HepG2 (cell line): ENCODE results near the gene UCN. TPM values are rescaled to one million over a fixed set of nuclear protein-coding genes. Genes with fewer than 3 reads are reported as not detected.

ENCODE experiments used
- HNRNPK ChIP-seq: fragments of 200-400 bp; formaldehyde crosslinking; IDR thresholded peaks from 2 replicates; pipeline ENCODE4 v1.6.1; 2018; ENCODE audit warnings: low read length, low read depth, moderate library complexity, mild to moderate bottlenecking; ENCODE audit not compliant: poor library complexity, severe bottlenecking
- KDM2A ChIP-seq: sonication (generic); formaldehyde crosslinking; IDR thresholded peaks from 2 replicates; pipeline ENCODE4 v1.4.0; 2020; ENCODE audit warnings: low read depth, missing genetic modification reagents, borderline replicate concordance
- KDM5A ChIP-seq: fragments of 200-600 bp; sonication (generic); IDR thresholded peaks from 2 replicates; pipeline ENCODE4 v1.7.0; 2018; ENCODE audit warnings: antibody characterized with exemption, mild to moderate bottlenecking, low read length, borderline replicate concordance
- MAZ ChIP-seq, 2 experiments: sonication (generic) in 1 of 2; formaldehyde crosslinking in 1 of 2; IDR thresholded peaks; 2 replicates each; pipeline versions ENCODE4 v1.5.0 to v1.6.1; 2012 to 2020; ENCODE audit warnings: low read depth in 2 of 2, mild to moderate bottlenecking in 2 of 2, borderline replicate concordance in 1 of 2, improper control_type of control experiment in 1 of 2, low read length in 1 of 2, missing genetic modification reagents in 1 of 2, moderate library complexity in 1 of 2
- ZBTB7B ChIP-seq: sonication (generic); formaldehyde crosslinking; IDR thresholded peaks from 2 replicates; pipeline ENCODE4 v1.4.0; 2020; ENCODE audit warnings: missing genetic modification reagents
- ZNF224 ChIP-seq: sonication (generic); formaldehyde crosslinking; IDR thresholded peaks from 2 replicates; pipeline ENCODE4 v1.5.0; 2020; ENCODE audit warnings: mild to moderate bottlenecking, missing genetic modification reagents
- ZNF329 ChIP-seq: sonication (generic); formaldehyde crosslinking; IDR thresholded peaks from 2 replicates; pipeline ENCODE4 v1.9.0; 2021; ENCODE audit warnings: low read depth, mild to moderate bottlenecking, missing genetic modification reagents
- ZNF563 ChIP-seq: sonication (generic); formaldehyde crosslinking; IDR thresholded peaks from 2 replicates; pipeline ENCODE4 v1.8.0; 2022; ENCODE audit warnings: mild to moderate bottlenecking, moderate library complexity, missing genetic modification reagents
- ZNF768 ChIP-seq: sonication (generic); formaldehyde crosslinking; IDR thresholded peaks from 2 replicates; pipeline ENCODE4 v1.4.0; 2020; ENCODE audit warnings: missing genetic modification reagents
- ZNF777 ChIP-seq: sonication (generic); formaldehyde crosslinking; IDR thresholded peaks from 2 replicates; pipeline ENCODE4 v1.4.0; 2020; ENCODE audit warnings: missing genetic modification reagents
- polyA plus RNA-seq, 8 experiments: library from polyadenylated mRNA; depleted of rRNA in 3 of 8; stranded (reverse) in 7 of 8; unstranded in 1 of 8; fragments of >200 nt; fragmentation: Illumina TruSeq in 4 of 8; extraction: Trizol in 4 of 8; gene quantifications; 2 replicates each; pipeline versions ENCODE4 v1.2.1 to v1.2.3, GENCODE V29; 2011 to 2016; ENCODE audit warnings: low read depth in 4 of 8, missing spikeins in 1 of 8, mixed read lengths in 1 of 8; ENCODE audit not compliant: insufficient read depth in 1 of 8
- total RNA-seq, 5 experiments: library from RNA; depleted of rRNA; stranded (reverse); fragments of >200 nt; fragmentation: Illumina TruSeq; extraction: Trizol; gene quantifications; 2 replicates each; pipeline ENCODE4 v1.2.3, GENCODE V29; 2016; ENCODE audit warnings: low read depth in 1 of 5
- TF ChIP-seq, protein P1 (sequence below), 2 experiments: fragments of 450-650 bp in 1 of 2; sonication (generic) in 1 of 2; formaldehyde crosslinking in 1 of 2; IDR thresholded peaks; 2 replicates each; pipeline versions ENCODE4 v1.6.1 to v1.8.0; 2016 to 2022; ENCODE audit warnings: antibody characterized with exemption in 1 of 2, mild to moderate bottlenecking in 1 of 2, missing genetic modification reagents in 1 of 2
- TF ChIP-seq, protein P2 (sequence below): sonication (generic); formaldehyde crosslinking; IDR thresholded peaks from 2 replicates; pipeline ENCODE4 v1.8.0; 2022; ENCODE audit warnings: missing genetic modification reagents, mild to moderate bottlenecking, moderate library complexity, borderline replicate concordance
- TF ChIP-seq, protein P3 (sequence below): sonication (generic); formaldehyde crosslinking; IDR thresholded peaks from 2 replicates; pipeline ENCODE4 v1.8.0; 2022; ENCODE audit warnings: mild to moderate bottlenecking, missing genetic modification reagents; ENCODE audit not compliant: insufficient replicate concordance

UCN gene
- total and polyA plus RNA-seq, 2 of the 13 experiments (the other 11 are each of a cell fraction or from before 2014, with no cell fraction given): 1.2 to 2.3 TPM

DNA sequence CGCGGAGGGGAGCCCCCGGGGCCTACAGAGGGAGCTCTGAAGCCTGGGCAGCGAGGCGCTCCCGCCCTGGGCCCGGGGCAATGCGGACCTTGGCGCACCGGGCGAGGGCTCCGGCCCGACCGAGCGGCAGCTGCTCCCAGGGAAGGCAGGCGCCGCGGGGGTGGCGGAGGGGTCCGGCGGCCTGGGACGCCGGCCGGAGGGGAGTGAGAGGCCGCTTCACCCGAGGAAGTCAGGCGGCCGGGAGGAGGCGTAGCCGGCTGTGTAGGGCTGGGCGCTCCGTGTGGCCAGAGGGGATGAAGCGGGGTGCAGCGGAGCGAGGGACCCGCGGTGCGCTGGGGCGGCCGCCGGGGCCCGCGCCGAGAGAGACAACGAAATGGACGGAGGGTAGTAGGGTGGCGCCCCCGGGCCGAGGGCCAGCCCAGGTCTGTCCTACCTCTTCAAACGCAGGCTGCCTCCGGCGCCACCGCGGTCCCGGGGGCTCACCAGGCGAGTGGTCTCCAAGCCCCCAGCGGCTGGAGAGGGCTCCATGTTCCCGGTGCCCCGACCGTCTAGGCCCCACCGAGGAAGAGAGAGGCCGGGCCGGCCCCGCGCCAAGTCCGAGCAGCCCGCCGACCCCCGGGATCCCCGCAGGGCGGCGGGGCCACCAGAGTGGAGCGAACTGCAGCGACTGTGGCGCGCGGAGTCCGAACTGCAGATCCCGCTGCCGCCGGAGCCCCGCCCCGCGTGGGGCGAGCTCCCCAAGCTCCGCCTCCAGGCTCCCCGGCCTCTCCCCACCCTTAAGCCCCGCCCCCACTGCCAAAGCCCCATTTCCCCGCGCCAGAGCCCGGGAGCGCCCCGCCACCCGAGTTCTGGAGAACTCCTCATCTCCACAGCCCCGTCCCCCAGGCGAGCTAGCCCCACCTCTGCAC is 45.6 kb downstream of the UCN start, which contains the start of gene SLC30A3 (continued):
- TF ChIP-seq, protein P1, sequence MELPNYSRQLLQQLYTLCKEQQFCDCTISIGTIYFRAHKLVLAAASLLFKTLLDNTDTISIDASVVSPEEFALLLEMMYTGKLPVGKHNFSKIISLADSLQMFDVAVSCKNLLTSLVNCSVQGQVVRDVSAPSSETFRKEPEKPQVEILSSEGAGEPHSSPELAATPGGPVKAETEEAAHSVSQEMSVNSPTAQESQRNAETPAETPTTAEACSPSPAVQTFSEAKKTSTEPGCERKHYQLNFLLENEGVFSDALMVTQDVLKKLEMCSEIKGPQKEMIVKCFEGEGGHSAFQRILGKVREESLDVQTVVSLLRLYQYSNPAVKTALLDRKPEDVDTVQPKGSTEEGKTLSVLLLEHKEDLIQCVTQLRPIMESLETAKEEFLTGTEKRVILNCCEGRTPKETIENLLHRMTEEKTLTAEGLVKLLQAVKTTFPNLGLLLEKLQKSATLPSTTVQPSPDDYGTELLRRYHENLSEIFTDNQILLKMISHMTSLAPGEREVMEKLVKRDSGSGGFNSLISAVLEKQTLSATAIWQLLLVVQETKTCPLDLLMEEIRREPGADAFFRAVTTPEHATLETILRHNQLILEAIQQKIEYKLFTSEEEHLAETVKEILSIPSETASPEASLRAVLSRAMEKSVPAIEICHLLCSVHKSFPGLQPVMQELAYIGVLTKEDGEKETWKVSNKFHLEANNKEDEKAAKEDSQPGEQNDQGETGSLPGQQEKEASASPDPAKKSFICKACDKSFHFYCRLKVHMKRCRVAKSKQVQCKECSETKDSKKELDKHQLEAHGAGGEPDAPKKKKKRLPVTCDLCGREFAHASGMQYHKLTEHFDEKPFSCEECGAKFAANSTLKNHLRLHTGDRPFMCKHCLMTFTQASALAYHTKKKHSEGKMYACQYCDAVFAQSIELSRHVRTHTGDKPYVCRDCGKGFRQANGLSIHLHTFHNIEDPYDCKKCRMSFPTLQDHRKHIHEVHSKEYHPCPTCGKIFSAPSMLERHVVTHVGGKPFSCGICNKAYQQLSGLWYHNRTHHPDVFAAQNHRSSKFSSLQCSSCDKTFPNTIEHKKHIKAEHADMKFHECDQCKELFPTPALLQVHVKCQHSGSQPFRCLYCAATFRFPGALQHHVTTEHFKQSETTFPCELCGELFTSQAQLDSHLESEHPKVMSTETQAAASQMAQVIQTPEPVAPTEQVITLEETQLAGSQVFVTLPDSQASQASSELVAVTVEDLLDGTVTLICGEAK (IDR thresholded peaks at IDR 0.05): no peak
- TF ChIP-seq, protein P1 (CRISPR knock-in tag; IDR thresholded peaks at IDR 0.05): 0 out of 2 replicates have a peak, but pooled peaks have one; percentile 28
- TF ChIP-seq ZNF329 (CRISPR knock-in tag) (0 out of 2 replicates have a peak, but pooled peaks have one; percentile 44), ZBTB7B (CRISPR knock-in tag) (peak; percentile 54), KDM2A (CRISPR knock-in tag) (0 out of 2 replicates have a peak, but pooled peaks have one; percentile 16), MAZ (IDR thresholded peaks at IDR 0.05; ENCODE audit: borderline replicate concordance, low read depth, low read length) (no peak), MAZ (CRISPR knock-in tag; IDR thresholded peaks at IDR 0.05; ENCODE audit: low read depth) (peak; percentile 69; the same call in 1 of the 2 replicates), HNRNPK (peak; percentile 90), KDM5A (no peak), ZNF563 (CRISPR knock-in tag) (peak; percentile 24; the same call in 1 of the 2 replicates), ZNF768 (CRISPR knock-in tag) (0 out of 2 replicates have a peak, but pooled peaks have one; percentile 41), ZNF777 (CRISPR knock-in tag) (peak; percentile 95), ZNF224 (0 out of 2 replicates have a peak, but pooled peaks have one; percentile 36)
- TF ChIP-seq, protein P2, sequence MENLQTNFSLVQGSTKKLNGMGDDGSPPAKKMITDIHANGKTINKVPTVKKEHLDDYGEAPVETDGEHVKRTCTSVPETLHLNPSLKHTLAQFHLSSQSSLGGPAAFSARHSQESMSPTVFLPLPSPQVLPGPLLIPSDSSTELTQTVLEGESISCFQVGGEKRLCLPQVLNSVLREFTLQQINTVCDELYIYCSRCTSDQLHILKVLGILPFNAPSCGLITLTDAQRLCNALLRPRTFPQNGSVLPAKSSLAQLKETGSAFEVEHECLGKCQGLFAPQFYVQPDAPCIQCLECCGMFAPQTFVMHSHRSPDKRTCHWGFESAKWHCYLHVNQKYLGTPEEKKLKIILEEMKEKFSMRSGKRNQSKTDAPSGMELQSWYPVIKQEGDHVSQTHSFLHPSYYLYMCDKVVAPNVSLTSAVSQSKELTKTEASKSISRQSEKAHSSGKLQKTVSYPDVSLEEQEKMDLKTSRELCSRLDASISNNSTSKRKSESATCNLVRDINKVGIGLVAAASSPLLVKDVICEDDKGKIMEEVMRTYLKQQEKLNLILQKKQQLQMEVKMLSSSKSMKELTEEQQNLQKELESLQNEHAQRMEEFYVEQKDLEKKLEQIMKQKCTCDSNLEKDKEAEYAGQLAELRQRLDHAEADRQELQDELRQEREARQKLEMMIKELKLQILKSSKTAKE: no peak
- TF ChIP-seq, protein P3, sequence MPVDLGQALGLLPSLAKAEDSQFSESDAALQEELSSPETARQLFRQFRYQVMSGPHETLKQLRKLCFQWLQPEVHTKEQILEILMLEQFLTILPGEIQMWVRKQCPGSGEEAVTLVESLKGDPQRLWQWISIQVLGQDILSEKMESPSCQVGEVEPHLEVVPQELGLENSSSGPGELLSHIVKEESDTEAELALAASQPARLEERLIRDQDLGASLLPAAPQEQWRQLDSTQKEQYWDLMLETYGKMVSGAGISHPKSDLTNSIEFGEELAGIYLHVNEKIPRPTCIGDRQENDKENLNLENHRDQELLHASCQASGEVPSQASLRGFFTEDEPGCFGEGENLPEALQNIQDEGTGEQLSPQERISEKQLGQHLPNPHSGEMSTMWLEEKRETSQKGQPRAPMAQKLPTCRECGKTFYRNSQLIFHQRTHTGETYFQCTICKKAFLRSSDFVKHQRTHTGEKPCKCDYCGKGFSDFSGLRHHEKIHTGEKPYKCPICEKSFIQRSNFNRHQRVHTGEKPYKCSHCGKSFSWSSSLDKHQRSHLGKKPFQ (CRISPR knock-in tag): no peak
